Neural cell (in vitro differentiated cells): Measurements from ENCODE around the gene ACIN1. TPM values are rescaled to one million over a fixed set of nuclear protein-coding genes. Genes with fewer than 3 reads are reported as not detected.

Experiments used
- H2AFZ ChIP-seq: fragments of 200-600, 300-800 bp; sonication (generic), shearing (Covaris generic); 2 replicates; pipeline ENCODE4 v1.6.0; 2014; ENCODE audit warnings: low read depth, mild to moderate bottlenecking, antibody characterized with exemption, low read length, moderate library complexity
- H3F3A ChIP-seq: fragments of 200-600 bp; shearing (Covaris generic); 2 replicates; pipeline ENCODE4 v1.6.1; 2016; ENCODE audit warnings: mild to moderate bottlenecking, moderate library complexity, mixed read lengths, antibody characterized with exemption, low read length; ENCODE audit not compliant: insufficient read depth, poor library complexity, severe bottlenecking
- H3K27ac ChIP-seq: fragments of 200-600, 300-800 bp; sonication (generic), shearing (Covaris generic); 2 replicates; pipeline ENCODE4 v1.5.1; 2014; ENCODE audit warnings: mild to moderate bottlenecking, low read length, moderate library complexity
- H3K27me3 ChIP-seq: fragments of 300-800, 200-600 bp; sonication (generic), shearing (Covaris generic); 2 replicates; pipeline ENCODE4 v1.6.0; 2014; ENCODE audit warnings: mild to moderate bottlenecking, low read depth, low read length, moderate library complexity; ENCODE audit not compliant: insufficient read depth
- H3K36me3 ChIP-seq: fragments of 300-800, 200-600 bp; sonication (generic), shearing (Covaris generic); 2 replicates; pipeline ENCODE4 v1.5.1; 2014; ENCODE audit warnings: mild to moderate bottlenecking, antibody characterized with exemption, low read length, moderate library complexity; ENCODE audit not compliant: insufficient read depth
- H3K4me2 ChIP-seq: fragments of 300-800, 200-600 bp; sonication (generic), shearing (Covaris generic); 2 replicates; pipeline ENCODE4 v1.6.0; 2014; ENCODE audit warnings: mild to moderate bottlenecking, low read length
- H3K4me3 ChIP-seq: fragments of 300-800, 200-600 bp; sonication (generic), shearing (Covaris generic); 2 replicates; pipeline ENCODE4 v1.5.1; 2014; ENCODE audit warnings: mild to moderate bottlenecking, low read length, moderate library complexity
- H3K79me2 ChIP-seq: fragments of 200-600 bp; shearing (Covaris generic); replicated peaks from 2 replicates; pipeline ENCODE4 v1.6.0; 2014; ENCODE audit warnings: mild to moderate bottlenecking, low read length, moderate library complexity; ENCODE audit not compliant: insufficient read depth
- H3K9ac ChIP-seq: fragments of 300-800, 200-600 bp; sonication (generic), shearing (Covaris generic); 2 replicates; pipeline ENCODE4 v1.6.1; 2016; ENCODE audit warnings: mild to moderate bottlenecking, low read length, mixed read lengths
- H3K9me2 ChIP-seq: fragments of 200-600 bp; shearing (Covaris generic); 2 replicates; pipeline ENCODE4 v1.6.1; 2016; ENCODE audit warnings: mild to moderate bottlenecking, low read length, mixed read lengths; ENCODE audit not compliant: insufficient read depth
- H3K9me3 ChIP-seq: fragments of 200-600, 300-800 bp; sonication (generic), shearing (Covaris generic); 2 replicates; pipeline ENCODE4 v1.6.1; 2016; ENCODE audit warnings: mild to moderate bottlenecking, mixed run types, low read length, moderate library complexity, mixed read lengths
- H4K20me1 ChIP-seq: fragments of 200-600 bp; shearing (Covaris generic); 2 replicates; pipeline ENCODE4 v1.6.1; 2016; ENCODE audit warnings: mild to moderate bottlenecking, mixed run types; ENCODE audit not compliant: insufficient read depth
- CTCF ChIP-seq: fragments of 450-650 bp; IDR thresholded peaks from 2 replicates; pipeline ENCODE4 v1.5.1; 2014; ENCODE audit warnings: antibody characterized with exemption, mild to moderate bottlenecking, moderate library complexity; ENCODE audit not compliant: poor library complexity, severe bottlenecking
- EP300 ChIP-seq: fragments of 450-650 bp; conservative IDR thresholded peaks from 2 replicates; pipeline ENCODE4 v1.6.1; 2014; ENCODE audit warnings: antibody characterized with exemption, mild to moderate bottlenecking, moderate library complexity; ENCODE audit not compliant: poor library complexity, severe bottlenecking
- EZH2 ChIP-seq: fragments of 200-600, 300-800 bp; shearing (Covaris generic), sonication (generic); IDR thresholded peaks from 2 replicates; pipeline ENCODE4 v1.6.1; 2014; ENCODE audit warnings: antibody characterized with exemption, low read length, borderline replicate concordance, mild to moderate bottlenecking; ENCODE audit not compliant: insufficient read depth, poor library complexity, severe bottlenecking
- MXI1 ChIP-seq: fragments of 450-650 bp; conservative IDR thresholded peaks from 2 replicates; pipeline ENCODE4 v1.6.1; 2014; ENCODE audit warnings: antibody characterized with exemption, mild to moderate bottlenecking; ENCODE audit not compliant: poor library complexity, severe bottlenecking
- POLR2AphosphoS5 ChIP-seq: IDR thresholded peaks from 2 replicates; pipeline ENCODE4 v1.6.1; 2012
- RAD21 ChIP-seq: fragments of 450-650 bp; conservative IDR thresholded peaks from 2 replicates; pipeline ENCODE4 v1.6.1; 2014; ENCODE audit warnings: antibody characterized with exemption, mild to moderate bottlenecking, moderate library complexity
- REST ChIP-seq: IDR thresholded peaks from 2 replicates; pipeline ENCODE4 v1.6.1; 2012; ENCODE audit warnings: borderline replicate concordance
- SMC3 ChIP-seq: fragments of 450-650 bp; conservative IDR thresholded peaks from 2 replicates; pipeline ENCODE4 v1.6.1; 2014; ENCODE audit warnings: antibody characterized with exemption, mild to moderate bottlenecking, moderate library complexity; ENCODE audit not compliant: poor library complexity
- TAF1 ChIP-seq: IDR thresholded peaks from 2 replicates; pipeline ENCODE4 v1.6.1; 2012; ENCODE audit warnings: low read depth
- polyA plus RNA-seq: library from polyadenylated mRNA; depleted of rRNA; stranded (reverse); fragments of >200 nt; gene quantifications from 2 replicates; pipeline ENCODE4 v1.2.3, GENCODE V29; 2014

ACIN1 gene
- polyA plus RNA-seq, 1 donor from 2014 or later, result 143 TPM

GRCh38 chr14:23033251-23033727 lies 61.6 kb downstream of the ACIN1 start:
- H3K9me3 ChIP-seq, result no peaks in the 10 kb centered on the region
- peak overlapping the region; percentile 100 for H3K4me3 ChIP-seq
- no peak overlapping the region for H2AFZ ChIP-seq
- H3K27ac ChIP-seq, result no peak overlapping the region
- no peak overlapping the region for H3K4me2 ChIP-seq
- no peak overlapping the region for H3K9ac ChIP-seq
- no peak for TF ChIP-seq SMC3
- no peak for TF ChIP-seq REST
- TF ChIP-seq RAD21, result no peak
- TF ChIP-seq MXI1, result no peak
- TF ChIP-seq CTCF, result no peak
- no peak for TF ChIP-seq TAF1
- TF ChIP-seq POLR2AphosphoS5, result no peak
- TF ChIP-seq EP300, result no peak
- no peak for TF ChIP-seq EZH2
- no peaks in the 10 kb centered on the region for H4K20me1 ChIP-seq
- peaks cover 14% of the 10 kb centered on the region for H3K79me2 ChIP-seq
- no peaks in the 10 kb centered on the region for H3K36me3 ChIP-seq
- H3K27me3 ChIP-seq, result no peaks in the 10 kb centered on the region
- H3F3A ChIP-seq, result no peaks in the 10 kb centered on the region
- H3K9me2 ChIP-seq, result no peaks in the 10 kb centered on the region

GRCh38 chr14:23030936-23031335 lies 64.0 kb downstream of the ACIN1 start:
- H3K4me2 ChIP-seq, result no peak overlapping the region
- no peaks in the 10 kb centered on the region for H3K27me3 ChIP-seq
- TF ChIP-seq CTCF, result no peak
- TF ChIP-seq REST, result no peak
- no peak for TF ChIP-seq POLR2AphosphoS5
- TF ChIP-seq TAF1, result no peak
- TF ChIP-seq EP300, result no peak
- no peak for TF ChIP-seq MXI1
- no peak for TF ChIP-seq EZH2
- TF ChIP-seq SMC3, result no peak
- TF ChIP-seq RAD21, result no peak
- no peak overlapping the region for H3K27ac ChIP-seq
- H3F3A ChIP-seq, result no peaks in the 10 kb centered on the region
- no peak overlapping the region for H2AFZ ChIP-seq
- peaks cover 14% of the 10 kb centered on the region for H3K79me2 ChIP-seq
- H4K20me1 ChIP-seq, result no peaks in the 10 kb centered on the region
- no peak overlapping the region for H3K4me3 ChIP-seq
- no peak overlapping the region for H3K9ac ChIP-seq
- no peaks in the 10 kb centered on the region for H3K36me3 ChIP-seq
- no peaks in the 10 kb centered on the region for H3K9me3 ChIP-seq
- no peaks in the 10 kb centered on the region for H3K9me2 ChIP-seq
